Thoracic aorta (tissue), 2 donors: ENCODE results near the gene USO1. TPM values are rescaled to one million over a fixed set of nuclear protein-coding genes. Genes with fewer than 3 reads are reported as not detected.

Source experiments
- ATAC-seq: fragments of 150-250 bp; one replicate; pipeline ENCODE4 v1.8.0; 2017; ENCODE audit warnings: low read depth; ENCODE audit not compliant: insufficient number of reproducible peaks, low FRiP score
- DNase-seq: peaks from one replicate; pipeline ENCODE4 v3.0.0-alpha.2; 2020; ENCODE audit warnings: low spot score
- H3K27ac ChIP-seq, 2 donors: fragments of 200-600 bp; sonication (generic); 1 replicate in 1 of 2; 2 replicates in 1 of 2; pipeline ENCODE4 v1.5.1; 2016; ENCODE audit warnings: mild to moderate bottlenecking in 2 of 2, moderate library complexity in 2 of 2
- H3K27me3 ChIP-seq: fragments of 200-600 bp; sonication (generic); replicated peaks from 2 replicates; pipeline ENCODE4 v1.6.0; 2016; ENCODE audit warnings: mild to moderate bottlenecking; ENCODE audit not compliant: insufficient read depth
- H3K36me3 ChIP-seq: fragments of 200-600 bp; sonication (generic); one replicate; pipeline ENCODE4 v1.5.1; 2016
- H3K4me1 ChIP-seq, 2 donors: fragments of 200-600 bp; sonication (generic); 1 replicate in 1 of 2; 2 replicates in 1 of 2; pipeline versions ENCODE4 v1.5.1 to v1.6.0; 2016; ENCODE audit warnings: low read depth in 2 of 2, mild to moderate bottlenecking in 1 of 2; ENCODE audit not compliant: control insufficient read depth in 1 of 2
- H3K4me3 ChIP-seq: fragments of 200-600 bp; sonication (generic); 2 replicates; pipeline ENCODE4 v1.5.1; 2016; ENCODE audit warnings: mild to moderate bottlenecking
- H3K9me3 ChIP-seq: fragments of 200-600 bp; sonication (generic); 2 replicates; pipeline ENCODE4 v1.5.1; 2016
- CTCF ChIP-seq: fragments of 200-600 bp; sonication (generic); IDR thresholded peaks from one replicate; pipeline ENCODE4 v1.5.1; 2019; ENCODE audit warnings: antibody characterized with exemption
- total RNA-seq, 2 donors: library from RNA; depleted of rRNA; stranded (reverse); fragments of >200 nt; gene quantifications; one replicate each; pipeline versions ENCODE4 v1.1.0 to v1.2.3, GENCODE V29; 2016

Gene USO1
- total RNA-seq, 2 donors from 2014 or later, result 68.0 to 85.9 TPM

GRCh38 chr4:75822416-75822815, 98.0 kb downstream of the USO1 start:
- TF ChIP-seq CTCF, result no peak
- DNase-seq, result no peak

GRCh38 chr4:75823812-75824211, 99.4 kb downstream of the USO1 start:
- no peaks in the 10 kb centered on the region for H3K4me1 ChIP-seq
- TF ChIP-seq CTCF, result no peak
- no peaks in the 10 kb centered on the region for H3K36me3 ChIP-seq
- no peak overlapping the region for H3K4me3 ChIP-seq
- ATAC-seq (no peak), DNase-seq (no peak)
- no peaks in the 10 kb centered on the region for H3K27me3 ChIP-seq
- no peaks in the 10 kb centered on the region for H3K9me3 ChIP-seq
- H3K27ac ChIP-seq, result no peak overlapping the region

More at GRCh38 chr4:75822416-75822815, 98.0 kb downstream of the USO1 start:
- no peaks in the 10 kb centered on the region for H3K9me3 ChIP-seq
- no peak overlapping the region for H3K27ac ChIP-seq
- H3K4me3 ChIP-seq, result no peak overlapping the region
- H3K36me3 ChIP-seq, result no peaks in the 10 kb centered on the region
- no peak for ATAC-seq
- no peaks in the 10 kb centered on the region for H3K27me3 ChIP-seq
- H3K4me1 ChIP-seq, result no peaks in the 10 kb centered on the region

- no peak for TF ChIP-seq CTCF
- Histone ChIP-seq H3K4me3 (no peak overlapping the region), H3K36me3 (no peaks in the 10 kb centered on the region), H3K4me1 (no peaks in the 10 kb centered on the region), H3K9me3 (no peaks in the 10 kb centered on the region), H3K27me3 (no peaks in the 10 kb centered on the region), H3K27ac (no peak overlapping the region)
- DNase-seq (no peak), ATAC-seq (no peak)
Measured at GRCh38 chr4:75830906-75831305, 106.5 kb downstream of the USO1 start.

- Histone ChIP-seq H3K9me3 (no peaks in the 10 kb centered on the region), H3K4me3 (no peak overlapping the region), H3K4me1 (no peaks in the 10 kb centered on the region), H3K36me3 (no peaks in the 10 kb centered on the region), H3K27ac (no peak overlapping the region), H3K27me3 (no peaks in the 10 kb centered on the region)
- ATAC-seq, result no peak
- no peak for DNase-seq
- TF ChIP-seq CTCF, result no peak
Measured at GRCh38 chr4:75831856-75832405, 107.6 kb downstream of the USO1 start.

GRCh38 chr4:75834095-75834771, 109.9 kb downstream of the USO1 start:
- H3K27ac ChIP-seq, result no peak overlapping the region
- H3K9me3 ChIP-seq, result no peaks in the 10 kb centered on the region
- ATAC-seq (no peak), DNase-seq (no peak)
- no peak for TF ChIP-seq CTCF
- H3K36me3 ChIP-seq, result no peaks in the 10 kb centered on the region
- H3K27me3 ChIP-seq, result no peaks in the 10 kb centered on the region
- no peak overlapping the region for H3K4me3 ChIP-seq
- no peaks in the 10 kb centered on the region for H3K4me1 ChIP-seq
